ENCODE results near the gene PLPP6. TPM values are rescaled to one million over a fixed set of nuclear protein-coding genes. Genes with fewer than 3 reads are reported as not detected.

Gene PLPP6
- total RNA-seq, 1 experiment from 2014 or later = 1.8 TPM

GRCh38 chr9:4713849-4714248 lies 51.8 kb downstream of the PLPP6 start:
- ATAC-seq (no peak), DNase-seq (ENCODE audit: low read depth, low spot score) (no peak)
- ChIA-PET POLR2A (no interaction called here), CTCF (no interaction called here)
- no peak overlapping the region for H3K4me3 ChIP-seq (ENCODE audit: low read depth in 2 of 2, low read length in 2 of 2)
- H3K27ac ChIP-seq (ENCODE audit: low read length) = no peak overlapping the region
- no peaks in the 10 kb centered on the region for H3K27me3 ChIP-seq (ENCODE audit: control insufficient read depth, insufficient read depth, low read length)
- no peaks in the 10 kb centered on the region for H3K36me3 ChIP-seq (ENCODE audit: control insufficient read depth, insufficient read depth, low read length)
- in situ Hi-C loops (cut with HindIII; ENCODE audit: low pct_unique_long_range_greater_than_20kb, low sequenced_read_pairs) (no loop called here), intact Hi-C loops (cut with micrococcal nuclease; ENCODE audit: unreplicated experiment) (no loop called here)
- BruUV-seq (replicated peaks) = no TSS peak
- TF ChIP-seq CTCF (IDR thresholded peaks at IDR 0.05) = no peak
- no peak for TF ChIP-seq SIN3A (IDR thresholded peaks at IDR 0.05; ENCODE audit: borderline replicate concordance, insufficient read depth, low read depth, low read length)
- TF ChIP-seq TCF7L2 (IDR thresholded peaks at IDR 0.05; ENCODE audit: low read depth, low read length) = no peak
- H3K9me3 ChIP-seq (ENCODE audit: control insufficient read depth, insufficient read depth, low read depth, low read length) = no peaks in the 10 kb centered on the region
- H3K4me1 ChIP-seq (ENCODE audit: control insufficient read depth, insufficient read depth, low read length) = no peaks in the 10 kb centered on the region

GRCh38 chr9:4714266-4715016 lies 52.3 kb downstream of the PLPP6 start:
- Histone ChIP-seq H3K27ac (ENCODE audit: low read length) (no peak overlapping the region), H3K4me1 (ENCODE audit: control insufficient read depth, insufficient read depth, low read length) (no peaks in the 10 kb centered on the region), H3K9me3 (ENCODE audit: control insufficient read depth, insufficient read depth, low read depth, low read length) (no peaks in the 10 kb centered on the region), H3K36me3 (ENCODE audit: control insufficient read depth, insufficient read depth, low read length) (no peaks in the 10 kb centered on the region), H3K4me3 (ENCODE audit: low read depth in 2 of 2, low read length in 2 of 2) (no peak overlapping the region), H3K27me3 (ENCODE audit: control insufficient read depth, insufficient read depth, low read length) (no peaks in the 10 kb centered on the region)
- no TSS peak for BruUV-seq (replicated peaks)
- POLR2A ChIA-PET = no interaction called here
- intact Hi-C loops (cut with micrococcal nuclease; ENCODE audit: unreplicated experiment) = no loop called here
- TF ChIP-seq TCF7L2 (IDR thresholded peaks at IDR 0.05; ENCODE audit: low read depth, low read length) (no peak), REST (IDR thresholded peaks at IDR 0.05; ENCODE audit: insufficient read depth in 1 of 2, low read depth in 2 of 2, low read length in 1 of 2) (no peak), POLR2AphosphoS5 (IDR thresholded peaks at IDR 0.05; ENCODE audit: low read depth, low read length) (no peak), SIN3A (IDR thresholded peaks at IDR 0.05; ENCODE audit: borderline replicate concordance, insufficient read depth, low read depth, low read length) (no peak), CTCF (IDR thresholded peaks at IDR 0.05) (no peak)
- in situ Hi-C loops (cut with HindIII; ENCODE audit: low pct_unique_long_range_greater_than_20kb, low sequenced_read_pairs) = no loop called here
- DNase-seq (ENCODE audit: low read depth, low spot score) (no peak), ATAC-seq (no peak)
- CTCF ChIA-PET = no interaction called here

Other genes starting within 250 kb of the PLPP6 start
- gene SLC1A1, start 171.8 kb upstream of the PLPP6 start, total RNA-seq (2021; ENCODE audit: unreplicated experiment) = 0.05 TPM
- 0.13 TPM for gene SPATA6L, start 4.2 kb downstream of the PLPP6 start, total RNA-seq (2021; ENCODE audit: unreplicated experiment)
- 3.0 TPM for gene CDC37L1, start 17.3 kb downstream of the PLPP6 start, total RNA-seq (2021; ENCODE audit: unreplicated experiment)
- gene AK3, start 78.9 kb downstream of the PLPP6 start, total RNA-seq (2021; ENCODE audit: unreplicated experiment) = 15.9 TPM
- 11.2 TPM for gene RCL1, start 130.7 kb downstream of the PLPP6 start, total RNA-seq (2021; ENCODE audit: unreplicated experiment)